ENCODE results near the gene EPB41L4A.

DNA sequence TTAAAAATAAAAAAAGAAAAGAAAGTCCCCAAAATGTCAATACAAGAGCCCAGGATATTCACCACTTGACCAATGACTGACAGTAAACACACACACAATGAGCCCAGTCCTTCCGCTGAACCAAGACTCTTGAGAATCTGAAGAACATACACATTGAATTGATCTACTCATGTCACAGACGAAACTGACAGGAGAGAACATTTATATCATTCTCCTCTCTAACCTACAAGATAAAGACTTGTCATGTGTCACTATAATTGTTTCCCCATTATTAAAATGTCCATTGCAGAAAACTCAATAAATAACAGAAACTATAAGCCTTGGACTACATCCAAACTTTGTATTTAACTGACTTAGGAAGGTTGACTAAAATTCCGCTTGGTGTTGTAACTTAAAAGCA is 296.7 kb downstream of the EPB41L4A start:
- TF ChIP-seq POLR2A (IDR thresholded peaks at IDR 0.05) (no peak), CTCF (IDR thresholded peaks at IDR 0.05) (no peak), POLR2AphosphoS5 (IDR thresholded peaks at IDR 0.05) (no peak)

Data from breast epithelium (tissue), 3 donors.